ENCODE measurements around the gene INPP5E. TPM values are rescaled to one million over a fixed set of nuclear protein-coding genes. Genes with fewer than 3 reads are reported as not detected.

Gene INPP5E
- total and polyA plus RNA-seq, 11 donors = 6.4 to 11.7 (median 9.3) TPM

- H3K36me3 ChIP-seq = peaks cover 2 to 100% (median 98%) of the 10 kb centered on the region in 9 donors
- intact Hi-C loops (cut with DNase I) = no loop called here
- DNase-seq (no peak), ATAC-seq (no peak)
- no peak for TF ChIP-seq POLR2A (IDR thresholded peaks at IDR 0.05)
- no peak for TF ChIP-seq CTCF (IDR thresholded peaks at IDR 0.05)
- H3K4me1 ChIP-seq = no peaks in the 10 kb centered on the region
- no peak overlapping the region for H3K4me3 ChIP-seq
- 90 to 93% (median 90%) methylated on average over 23 to 28 of the region's 28 CpGs for WGBS, 4 donors
- no peaks in the 10 kb centered on the region for H3K27me3 ChIP-seq
- H3K9me3 ChIP-seq = no peaks in the 10 kb centered on the region
- no peak overlapping the region for H3K27ac ChIP-seq
These were observed 33.2 kb upstream of the INPP5E start for GRCh38 chr9:136472640-136473353.

- DNase-seq (no peak), ATAC-seq (no peak)
- WGBS, 4 donors = 93 to 97% (median 94%) methylated on average over 19 of the region's 19 CpGs
These were observed 32.3 kb upstream of the INPP5E start for GRCh38 chr9:136471802-136472487.

GRCh38 chr9:136470792-136471469 lies 31.3 kb upstream of the INPP5E start:
- no peaks in the 10 kb centered on the region for H3K9me3 ChIP-seq
- TF ChIP-seq POLR2A (IDR thresholded peaks at IDR 0.05) (no peak), CTCF (IDR thresholded peaks at IDR 0.05) (no peak)
- no peaks in the 10 kb centered on the region for H3K27me3 ChIP-seq
- intact Hi-C loops (cut with DNase I) = no loop called here
- H3K4me1 ChIP-seq = no peaks in the 10 kb centered on the region
- DNase-seq (no peak), ATAC-seq (no peak)
- 93 to 97% (median 95%) methylated on average over 12 of the region's 12 CpGs for WGBS, 4 donors
- peaks cover 7 to 100% (median 98%) of the 10 kb centered on the region in 9 donors for H3K36me3 ChIP-seq
- H3K27ac ChIP-seq = no peak overlapping the region
- no peak overlapping the region for H3K4me3 ChIP-seq

More at GRCh38 chr9:136471802-136472487, 32.3 kb upstream of the INPP5E start:
- Histone ChIP-seq H3K36me3 (peaks cover 3 to 100% (median 98%) of the 10 kb centered on the region in 9 donors), H3K27me3 (no peaks in the 10 kb centered on the region), H3K9me3 (no peaks in the 10 kb centered on the region), H3K4me3 (no peak overlapping the region), H3K27ac (no peak overlapping the region), H3K4me1 (no peaks in the 10 kb centered on the region)
- intact Hi-C loops (cut with DNase I) = no loop called here
- no peak for TF ChIP-seq POLR2A (IDR thresholded peaks at IDR 0.05)
- no peak for TF ChIP-seq CTCF (IDR thresholded peaks at IDR 0.05)

GRCh38 chr9:136470356-136470755 lies 30.7 kb upstream of the INPP5E start:
- Histone ChIP-seq H3K4me3 (no peak overlapping the region), H3K27me3 (no peaks in the 10 kb centered on the region), H3K36me3 (peaks cover 7 to 100% (median 98%) of the 10 kb centered on the region in 9 donors), H3K4me1 (no peaks in the 10 kb centered on the region), H3K27ac (no peak overlapping the region), H3K9me3 (no peaks in the 10 kb centered on the region)
- TF ChIP-seq CTCF (IDR thresholded peaks at IDR 0.05) (no peak), POLR2A (IDR thresholded peaks at IDR 0.05) (no peak)
- DNase-seq (no peak), ATAC-seq (no peak)
- WGBS, 4 donors = 91 to 96% (median 95%) methylated on average over 11 of the region's 11 CpGs
- intact Hi-C loops (cut with DNase I) = no loop called here

Measured in heart left ventricle (tissue), 16 donors.